ENCODE measurements around the gene STUB1.
A peak's percentile ranks its signal among the peaks of the same experiment; 100 is the strongest.

The STUB1 gene

DNA sequence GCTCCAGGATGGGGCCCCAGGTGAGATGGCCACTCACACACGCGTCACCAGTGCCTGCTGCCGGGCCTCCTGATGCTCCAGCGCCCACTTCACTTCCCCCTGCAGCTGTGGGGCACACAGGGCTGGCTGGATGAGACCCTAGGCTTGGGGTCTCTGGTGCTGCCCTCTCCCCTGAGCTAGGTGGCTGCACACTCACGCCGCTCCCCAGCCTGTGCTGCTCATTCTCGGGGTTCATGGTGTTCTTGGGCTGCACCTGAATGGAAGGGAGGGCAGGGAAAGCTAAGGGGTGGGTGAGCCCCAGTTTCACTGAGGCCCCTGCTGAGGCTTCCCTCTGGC, 44.8 kb downstream of the STUB1 start:
- Mint-ChIP-seq H3K9me3 (no peaks in the 10 kb centered on the region), H3K4me3 (no peak overlapping the region), H3K4me1 (peaks cover 52% of the 10 kb centered on the region), H3K27me3 (no peaks in the 10 kb centered on the region), H3K27ac (no peak overlapping the region)
- DNase-seq (no peak), ATAC-seq (no peak)

- peak overlapping the region in 1 of 2 donors; percentile 88 for H3K4me3 Mint-ChIP-seq
- no peak for ATAC-seq
Observed at GRCh38 chr16:725463-726187, 45.4 kb downstream of the STUB1 start.

DNA sequence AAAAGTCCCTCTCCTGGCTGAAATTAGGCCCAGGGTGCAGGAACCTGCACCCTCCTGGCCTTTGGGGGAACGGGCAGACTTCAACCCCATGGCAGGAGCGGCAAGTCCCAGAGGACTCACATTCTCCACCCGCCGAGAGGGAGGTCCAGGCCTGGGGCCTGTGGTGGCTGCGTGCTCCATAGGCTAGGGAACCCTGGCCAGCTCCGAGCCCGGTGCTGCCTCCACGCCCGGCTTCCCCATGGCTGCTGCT, 45.9 kb downstream of the STUB1 start:
- no peak for DNase-seq
- ATAC-seq: no peak
- Mint-ChIP-seq H3K27ac (peak overlapping the region in 1 of 2 donors; percentile 95), H3K27me3 (no peaks in the 10 kb centered on the region), H3K4me1 (peaks cover 47% of the 10 kb centered on the region), H3K9me3 (no peaks in the 10 kb centered on the region), H3K4me3 (peak overlapping the region in 1 of 2 donors; percentile 88)

More at GRCh38 chr16:725463-726187, 45.4 kb downstream of the STUB1 start:
- no peak for DNase-seq
- H3K27me3 Mint-ChIP-seq: no peaks in the 10 kb centered on the region
- H3K27ac Mint-ChIP-seq: peak overlapping the region in 1 of 2 donors; percentile 95
- H3K9me3 Mint-ChIP-seq: no peaks in the 10 kb centered on the region
- H3K4me1 Mint-ChIP-seq: peaks cover 47% of the 10 kb centered on the region

- DNase-seq: peak; percentile 52 to 60
- peak within 1 kb of the TSS; percentile 57 to 95 for H3K27ac Mint-ChIP-seq
- H3K4me1 Mint-ChIP-seq: peaks cover 46% of the 10 kb centered on the region
- no peaks in the 10 kb centered on the region for H3K27me3 Mint-ChIP-seq
- peak within 1 kb of the TSS; percentile 70 to 88 for H3K4me3 Mint-ChIP-seq
- no peaks in the 10 kb centered on the region for H3K9me3 Mint-ChIP-seq
- ATAC-seq: peak; percentile 34
Observed at GRCh38 chr16:726438-727290, 46.5 kb downstream of the STUB1 start, which contains the start of the genes CCDC78 and HAGHL. CCDC78 (minus strand) TSS chr16:726443; CDS start chr16:726367, 76 bp downstream. HAGHL (plus strand) TSS chr16:727106; CDS start chr16:727510, 404 bp downstream.

GRCh38 chr16:727291-727977, 47.2 kb downstream of the STUB1 start:
- H3K4me3 Mint-ChIP-seq: peak overlapping the region; percentile 47 to 72

GRCh38 chr16:728131-728889, 48.1 kb downstream of the STUB1 start:
- DNase-seq: peak; percentile 69 to 71

More at GRCh38 chr16:727291-727977, 47.2 kb downstream of the STUB1 start:
- Mint-ChIP-seq H3K9me3 (no peaks in the 10 kb centered on the region), H3K27ac (peak overlapping the region in 1 of 2 donors; percentile 57), H3K27me3 (no peaks in the 10 kb centered on the region), H3K4me1 (peaks cover 39% of the 10 kb centered on the region)
- ATAC-seq: peak; percentile 33
- peak in 1 of 2 donors; percentile 48 for DNase-seq

DNA sequence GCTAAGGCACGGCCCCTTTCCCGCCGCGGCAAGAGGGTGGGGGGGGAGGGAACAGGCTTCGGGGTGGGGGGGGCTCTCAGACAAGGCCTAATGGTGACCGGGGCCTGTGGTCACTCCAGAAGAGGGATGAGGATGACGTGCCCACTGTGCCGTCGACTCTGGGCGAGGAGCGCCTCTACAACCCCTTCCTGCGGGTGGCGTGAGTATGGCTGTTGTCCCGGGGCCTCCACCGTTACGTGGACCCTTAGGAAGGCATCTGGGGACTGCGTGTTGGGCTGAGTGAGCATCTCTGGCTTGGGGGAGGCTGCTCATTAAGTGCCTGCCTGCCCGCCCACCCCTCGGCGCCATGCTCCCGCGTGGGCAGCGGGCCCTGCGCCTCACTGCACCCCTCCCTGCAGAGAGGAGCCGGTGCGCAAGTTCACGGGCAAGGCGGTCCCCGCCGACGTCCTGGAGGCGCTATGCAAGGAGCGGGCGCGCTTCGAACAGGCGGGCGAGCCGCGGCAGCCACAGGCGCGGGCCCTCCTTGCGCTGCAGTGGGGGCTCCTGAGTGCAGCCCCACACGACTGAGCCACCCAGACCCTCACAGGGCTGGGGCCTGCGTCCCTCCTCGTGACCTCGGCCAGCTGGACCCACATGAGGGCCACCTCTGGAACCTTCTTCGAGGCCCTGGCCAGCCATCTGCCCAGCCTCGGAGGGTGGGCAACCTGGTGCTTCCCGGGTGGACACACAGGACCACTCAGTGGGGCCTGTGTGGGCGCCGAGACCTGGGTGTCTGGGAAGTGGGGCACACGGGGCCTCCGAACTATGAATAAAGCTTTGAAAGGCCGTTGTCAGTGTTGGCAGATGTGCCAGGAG, 48.9 kb downstream of the STUB1 start:
- Mint-ChIP-seq H3K4me3 (peak overlapping the region; percentile 72 to 82), H3K27me3 (no peaks in the 10 kb centered on the region), H3K9me3 (no peaks in the 10 kb centered on the region), H3K27ac (peak overlapping the region in 1 of 2 donors; percentile 83), H3K4me1 (peaks cover 25% of the 10 kb centered on the region)
- DNase-seq (no peak), ATAC-seq (no peak)

More at GRCh38 chr16:728131-728889, 48.1 kb downstream of the STUB1 start:
- ATAC-seq: peak; percentile 73
- Mint-ChIP-seq H3K4me3 (peak overlapping the region; percentile 72 to 82), H3K4me1 (peaks cover 30% of the 10 kb centered on the region), H3K9me3 (no peaks in the 10 kb centered on the region), H3K27ac (peak overlapping the region in 1 of 2 donors; percentile 83), H3K27me3 (no peaks in the 10 kb centered on the region)

GRCh38 chr16:729768-730665, 49.8 kb downstream of the STUB1 start:
- no peaks in the 10 kb centered on the region for H3K9me3 Mint-ChIP-seq
- ATAC-seq (no peak), DNase-seq (no peak)
- peaks cover 24% of the 10 kb centered on the region for H3K4me1 Mint-ChIP-seq
- peak overlapping the region in 1 of 2 donors; percentile 31 for H3K4me3 Mint-ChIP-seq
- no peaks in the 10 kb centered on the region for H3K27me3 Mint-ChIP-seq
- H3K27ac Mint-ChIP-seq: peak overlapping the region in 1 of 2 donors; percentile 48

DNA sequence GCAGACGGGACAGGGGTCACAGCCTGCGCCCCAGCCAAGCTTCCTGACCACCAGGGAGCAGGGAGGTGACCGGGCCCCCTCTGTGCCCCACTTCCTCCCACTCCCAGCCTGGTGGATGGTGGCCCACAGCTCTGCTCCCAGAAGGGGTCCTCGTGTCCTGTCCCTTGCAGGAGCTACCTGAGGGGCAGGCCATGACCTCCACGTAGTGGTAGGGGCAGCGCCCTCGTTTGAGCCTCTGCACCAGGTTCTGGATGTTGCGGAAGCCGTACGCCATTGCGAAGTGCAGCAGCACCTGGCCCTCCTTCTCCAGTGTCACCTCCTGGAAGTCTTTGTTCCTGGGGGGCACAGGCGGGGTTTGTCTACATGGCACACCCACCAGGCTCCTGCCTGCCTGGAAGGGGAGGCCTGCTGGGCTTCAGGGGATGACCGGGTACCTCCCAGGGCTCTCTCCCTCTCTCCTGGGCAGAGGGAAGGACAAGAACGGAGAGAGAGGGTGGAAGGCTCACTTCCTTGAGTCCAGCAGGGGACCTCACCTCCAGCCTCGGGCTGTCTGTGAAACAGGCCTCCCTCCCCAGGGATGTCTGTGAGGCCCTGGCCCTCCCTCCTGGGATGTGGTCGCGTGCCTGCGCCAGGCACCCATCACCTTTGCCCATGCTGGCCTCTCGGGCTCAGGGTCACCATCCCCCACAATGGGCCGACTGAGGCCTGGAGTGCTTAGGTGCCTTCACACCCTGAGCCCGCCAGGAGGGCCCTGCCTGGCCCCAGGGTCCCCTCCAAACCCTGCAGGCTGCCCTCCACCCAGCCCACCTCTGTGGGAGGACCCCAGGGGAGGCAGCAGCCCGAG, 50.7 kb downstream of the STUB1 start:
- Mint-ChIP-seq H3K9me3 (no peaks in the 10 kb centered on the region), H3K27me3 (no peaks in the 10 kb centered on the region), H3K27ac (peak overlapping the region in 1 of 2 donors; percentile 63), H3K4me3 (no peak overlapping the region), H3K4me1 (peaks cover 24% of the 10 kb centered on the region)
- DNase-seq (no peak), ATAC-seq (no peak)

GRCh38 chr16:732332-732731, 52.1 kb downstream of the STUB1 start:
- H3K9me3 Mint-ChIP-seq: no peaks in the 10 kb centered on the region
- H3K27ac Mint-ChIP-seq: no peak overlapping the region
- H3K4me3 Mint-ChIP-seq: no peak overlapping the region
- no peak for ATAC-seq
- peaks cover 28% of the 10 kb centered on the region for H3K4me1 Mint-ChIP-seq
- no peaks in the 10 kb centered on the region for H3K27me3 Mint-ChIP-seq
- no peak for DNase-seq
